Kidney capillary endothelial cell (primary cell): ENCODE data around the gene CNOT6.
A peak's percentile ranks its signal among the peaks of the same experiment; 100 is the strongest.
"Not testable (repeated sequence)": the region's sequence is repeated elsewhere in the genome, so short reads cannot be mapped to it uniquely, and the experiment has no call there.

Experiments
- DNase-seq: peaks from one replicate; pipeline ENCODE4 v3.0.0-alpha.2; 2018; ENCODE audit warnings: low spot score

The CNOT6 gene

DNA sequence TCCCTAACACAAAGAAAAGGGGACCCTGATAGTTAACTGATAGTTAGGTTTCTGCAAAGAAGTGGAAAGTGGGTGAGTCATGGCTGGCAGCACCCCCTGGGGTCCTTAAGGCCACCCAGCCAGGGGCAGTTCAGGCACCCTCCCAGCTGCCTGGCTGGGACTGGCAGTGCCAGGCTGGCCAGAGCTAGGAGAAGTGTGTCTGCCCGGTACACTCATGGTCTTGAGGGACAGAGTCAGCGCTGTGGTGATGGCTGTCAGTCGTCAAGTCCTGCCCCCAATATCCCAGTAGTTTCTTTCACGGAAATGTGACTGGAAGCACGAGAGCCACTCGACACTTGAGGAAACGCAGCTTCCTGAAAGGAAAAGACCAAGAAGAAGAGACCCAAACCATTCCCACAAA, 22.3 kb upstream of the CNOT6 start:
- DNase-seq = no peak

DNA sequence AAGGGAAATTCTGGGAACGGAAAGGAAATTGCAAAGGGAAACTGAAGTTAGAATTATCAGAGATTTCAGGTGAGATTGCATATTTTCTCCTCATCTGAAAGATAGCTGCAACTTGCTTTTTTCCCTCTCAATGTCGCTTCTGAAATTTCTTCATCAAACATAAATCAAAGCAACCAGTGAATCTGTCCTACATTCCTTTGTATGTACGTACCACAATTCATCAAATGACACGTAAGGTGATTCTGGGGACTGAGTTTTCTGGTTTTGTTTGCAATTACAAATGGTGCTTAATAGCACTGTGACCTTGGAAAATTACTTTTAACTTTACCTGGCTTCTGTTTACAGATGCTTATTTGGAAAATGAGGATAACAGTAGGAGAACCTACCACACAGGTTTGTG, 21.9 kb upstream of the CNOT6 start:
- DNase-seq = peak; percentile 60

DNA sequence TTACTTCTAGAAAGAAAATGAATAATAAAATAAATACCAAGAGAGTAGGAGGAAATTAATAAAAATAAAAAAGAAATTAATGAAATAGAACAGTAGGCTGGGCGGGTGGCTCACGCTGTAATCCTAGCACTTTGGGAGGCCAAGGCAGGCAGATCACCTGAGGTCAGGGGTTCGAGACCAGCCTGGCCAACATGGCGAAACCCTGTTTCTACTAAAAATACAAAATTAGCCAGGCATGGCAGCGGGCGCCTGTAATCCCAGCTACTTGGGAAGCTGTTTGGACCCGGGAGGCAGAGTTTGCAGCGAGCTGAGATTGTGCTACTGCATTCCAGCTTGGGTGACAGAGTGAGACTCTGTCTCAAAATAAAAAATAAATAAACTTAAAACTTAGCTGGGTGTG, 20.8 kb upstream of the CNOT6 start:
- DNase-seq = not testable (repeated sequence)

- DNase-seq = no peak
Observed at GRCh38 chr5:180474569-180474968, 19.6 kb upstream of the CNOT6 start.

- DNase-seq = not testable (repeated sequence)
Observed at GRCh38 chr5:180475969-180476524, 18.1 kb upstream of the CNOT6 start.

GRCh38 chr5:180484813-180485212, 9.4 kb upstream of the CNOT6 start:
- DNase-seq = no peak

GRCh38 chr5:180486636-180487149, 7.5 kb upstream of the CNOT6 start:
- no peak for DNase-seq

DNA sequence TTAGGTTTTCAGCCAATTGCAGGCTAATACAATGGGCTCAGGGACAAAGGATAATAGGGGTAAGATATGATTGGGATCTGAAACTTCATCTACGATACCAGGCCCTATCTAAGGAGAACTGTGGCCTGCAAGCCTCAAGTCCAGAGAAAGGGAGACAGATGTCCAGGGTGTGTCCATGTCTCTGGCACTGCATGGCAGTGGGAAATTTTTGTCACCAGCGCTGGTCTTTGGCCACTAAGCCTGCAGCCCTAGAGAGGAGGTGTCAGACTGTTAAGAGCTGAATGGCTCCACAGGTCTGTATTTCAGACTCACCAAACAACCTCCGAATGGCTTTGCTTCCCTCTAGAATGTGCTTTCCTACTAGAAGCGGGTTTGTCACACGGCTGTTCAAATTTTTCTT, 6.6 kb upstream of the CNOT6 start:
- DNase-seq = no peak

DNA sequence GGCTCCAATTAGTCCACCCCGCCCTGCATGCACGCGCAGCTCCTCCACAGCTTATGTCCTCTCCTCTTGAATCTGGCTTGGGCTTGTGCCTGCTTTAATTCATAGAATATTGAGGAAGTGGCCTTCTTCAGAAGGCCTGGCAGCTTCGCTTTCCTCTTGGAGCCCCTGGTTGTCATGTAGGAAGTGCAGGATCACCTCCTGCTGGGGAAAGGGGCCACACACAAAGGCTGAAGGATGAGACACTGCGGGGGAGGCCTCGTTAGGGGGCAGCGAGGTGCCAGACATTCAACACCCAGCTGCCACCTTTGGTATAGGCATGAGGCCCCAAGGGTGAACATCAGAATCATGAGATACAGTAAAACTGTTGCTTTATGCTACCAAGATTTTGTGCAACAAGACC, 2.7 kb upstream of the CNOT6 start:
- no peak for DNase-seq

- DNase-seq = no peak
Observed at GRCh38 chr5:180492226-180492903, 1.8 kb upstream of the CNOT6 start.

GRCh38 chr5:180494510-180495181, 467 bp downstream of the CNOT6 start:
- DNase-seq = no peak

DNA sequence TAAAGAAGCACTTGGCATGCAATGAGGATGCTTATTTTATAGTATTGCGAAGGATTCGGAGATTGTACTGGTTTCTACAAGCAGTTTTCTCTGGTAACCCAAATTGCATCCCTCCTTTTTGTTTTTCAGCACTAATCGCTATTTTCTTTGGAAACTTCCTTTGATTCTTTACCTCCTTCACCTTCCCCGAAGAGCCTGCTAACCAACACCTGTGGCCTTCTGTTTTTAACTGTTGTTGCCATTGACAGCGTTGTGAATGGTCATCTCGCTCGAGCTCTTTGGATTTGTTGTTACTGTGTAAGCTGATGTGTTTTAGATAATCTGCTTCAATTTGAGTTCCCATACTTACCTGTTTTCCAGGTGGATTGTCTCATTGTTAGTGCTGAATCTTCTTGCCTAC, 1.1 kb downstream of the CNOT6 start:
- DNase-seq = no peak

- DNase-seq = no peak
Observed at GRCh38 chr5:180495991-180496741, 2.0 kb downstream of the CNOT6 start.

DNA sequence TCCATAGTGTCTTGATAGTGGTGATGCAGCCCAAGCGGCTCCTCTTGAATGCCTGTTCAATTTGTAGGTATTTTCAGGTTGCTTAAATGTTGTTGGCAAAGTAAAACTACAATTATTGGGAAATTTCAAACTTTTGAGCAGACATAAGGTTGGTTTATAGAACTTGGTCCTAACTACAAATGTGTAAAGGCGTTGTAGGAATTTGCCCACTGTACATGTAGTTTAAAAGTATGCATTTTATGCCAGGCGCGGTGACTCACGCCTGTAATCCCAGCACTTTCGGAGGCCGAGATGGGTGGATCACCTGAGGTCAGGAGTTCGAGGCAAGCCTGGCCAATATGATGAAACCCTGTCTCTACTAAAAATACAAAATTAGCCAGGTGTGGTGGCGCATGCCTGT, 2.6 kb downstream of the CNOT6 start:
- DNase-seq = not testable (repeated sequence)

- not testable (repeated sequence) for DNase-seq
Observed at GRCh38 chr5:180497865-180498264, 3.7 kb downstream of the CNOT6 start.

- DNase-seq = no peak
Observed at GRCh38 chr5:180498378-180498777, 4.2 kb downstream of the CNOT6 start.

DNA sequence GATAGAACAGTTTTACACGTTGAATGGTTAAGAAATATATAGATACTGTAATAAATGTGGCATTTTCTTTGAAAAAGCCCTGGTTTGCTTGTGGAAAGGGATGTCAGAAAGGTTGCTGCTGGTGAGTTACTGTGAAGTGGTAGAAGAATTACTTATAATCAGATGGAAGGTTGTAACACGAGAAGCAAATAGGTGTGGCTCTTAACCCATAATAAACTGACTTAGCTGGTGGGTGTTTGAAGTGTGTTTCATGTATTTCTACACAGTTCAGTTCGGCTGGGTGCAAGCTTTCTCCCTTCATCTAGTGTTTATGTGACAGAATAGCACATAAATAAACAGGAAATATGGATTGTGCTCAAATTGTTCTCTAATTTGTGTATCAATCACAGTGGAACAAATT, 5.5 kb downstream of the CNOT6 start:
- no peak for DNase-seq

DNA sequence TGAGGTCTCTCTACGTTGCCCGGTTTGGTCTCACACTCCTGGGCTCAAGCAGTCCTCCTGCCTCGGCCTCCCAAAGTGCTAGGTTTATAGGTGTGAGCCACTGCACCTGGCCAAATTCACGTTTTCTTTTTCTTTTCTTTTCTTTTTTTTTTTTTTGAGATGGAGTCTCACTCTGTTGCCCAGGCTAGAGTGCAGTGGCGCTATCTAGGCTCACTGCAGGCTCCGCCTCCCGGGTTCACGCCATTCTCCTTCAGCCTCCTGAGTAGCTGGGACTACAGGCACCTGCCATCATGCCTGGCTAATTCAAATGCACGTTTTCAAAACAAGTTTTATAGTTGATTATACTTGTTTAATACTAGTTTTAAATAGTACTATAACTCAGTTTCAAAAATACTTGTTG, 6.1 kb downstream of the CNOT6 start:
- not testable (repeated sequence) for DNase-seq

- DNase-seq = no peak
Observed at GRCh38 chr5:180507661-180508060, 13.5 kb downstream of the CNOT6 start.

- no peak for DNase-seq
Observed at GRCh38 chr5:180515294-180515693, 21.1 kb downstream of the CNOT6 start.

DNA sequence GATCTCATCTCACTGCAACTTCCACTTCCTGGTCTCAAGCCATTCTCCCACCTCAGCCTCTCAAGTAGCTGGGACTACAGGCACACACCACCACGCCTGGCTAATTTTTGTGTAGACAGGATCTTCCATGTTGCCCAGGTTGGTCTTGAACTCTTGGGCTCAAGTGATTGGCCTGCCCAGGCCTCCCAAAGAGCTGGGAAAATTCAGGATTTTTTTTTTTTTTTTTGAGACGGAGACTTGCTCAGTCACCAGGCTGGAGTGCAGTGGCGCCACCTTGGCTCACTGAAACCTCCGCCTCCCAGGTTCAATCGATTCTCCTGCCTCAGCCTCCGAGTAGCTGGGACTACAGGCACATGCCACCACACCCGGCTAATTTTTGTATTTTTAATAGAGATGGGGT, 21.8 kb downstream of the CNOT6 start:
- DNase-seq = not testable (repeated sequence)

GRCh38 chr5:180516440-180516839, 22.3 kb downstream of the CNOT6 start:
- no peak for DNase-seq

DNA sequence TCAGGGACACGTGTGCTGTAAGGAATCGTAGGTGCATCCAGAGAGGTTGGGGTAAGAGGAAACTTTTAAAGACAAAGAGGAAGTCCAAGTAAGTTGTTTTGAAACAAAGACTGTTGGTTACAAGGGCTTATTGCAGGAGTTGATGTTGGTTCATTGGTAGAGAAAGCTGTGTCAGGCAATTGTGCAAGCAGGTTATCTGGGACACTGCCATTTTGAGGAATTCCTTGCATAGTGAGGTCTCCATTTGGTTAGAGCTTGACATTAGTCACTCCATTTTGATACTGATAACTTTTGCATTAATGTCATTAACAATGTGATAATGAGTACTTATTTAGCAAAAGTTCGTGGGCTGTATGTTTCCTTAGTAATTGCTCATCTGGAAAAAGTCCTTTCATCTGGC, 24.9 kb downstream of the CNOT6 start:
- no peak for DNase-seq
